MV-4-11 (cell line): Measurements from ENCODE around the gene BTBD2.

ENCODE experiments used
- DNase-seq: peaks from one replicate; lab custom pipeline; 2025; lab: John Stamatoyannopoulos, UW

The BTBD2 gene

GRCh38 chr19:2015608-2015950 lies at the start of gene BTBD2:
Gene BTBD2, minus strand, starts transcription at chr19:2015714. Its CDS starts 11 bp downstream, at chr19:2015703.
- peak; percentile 12 for DNase-seq

DNA sequence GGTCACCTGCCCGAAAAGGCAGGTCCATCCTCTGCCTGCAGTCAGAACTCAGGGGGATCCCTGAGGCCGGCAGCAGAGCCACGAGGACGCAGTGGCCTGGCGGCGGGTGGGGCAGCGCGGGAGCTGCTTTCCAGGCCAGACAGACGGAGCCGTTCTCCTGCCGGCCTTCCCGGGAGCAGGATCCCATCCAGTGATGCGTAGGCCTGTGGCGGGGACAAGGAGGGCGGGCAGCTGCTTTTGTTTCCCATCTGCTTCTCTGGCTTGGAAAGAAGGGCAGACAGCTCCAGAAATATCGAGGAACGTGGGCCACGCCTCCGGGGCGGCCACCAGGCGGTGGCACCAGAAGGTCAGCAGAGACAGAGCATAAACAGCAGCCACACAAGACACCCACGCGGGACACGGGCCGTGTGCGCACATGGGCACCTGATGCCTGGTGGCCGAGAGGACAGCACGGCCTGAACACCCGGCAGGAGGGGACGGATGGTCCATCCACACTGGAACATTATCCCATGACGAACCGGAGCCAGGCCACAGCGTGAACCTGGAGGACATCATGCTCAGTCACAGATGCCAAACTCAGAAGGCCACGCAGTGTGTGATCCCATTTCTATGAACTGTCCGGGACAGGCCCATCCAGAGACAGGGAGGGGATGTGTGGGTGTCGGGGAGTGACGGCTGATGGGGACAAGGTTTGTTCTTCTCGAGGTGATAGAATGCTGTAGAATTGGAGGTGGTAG lies 49.4 kb upstream of the BTBD2 start:
- no peak for DNase-seq

DNA sequence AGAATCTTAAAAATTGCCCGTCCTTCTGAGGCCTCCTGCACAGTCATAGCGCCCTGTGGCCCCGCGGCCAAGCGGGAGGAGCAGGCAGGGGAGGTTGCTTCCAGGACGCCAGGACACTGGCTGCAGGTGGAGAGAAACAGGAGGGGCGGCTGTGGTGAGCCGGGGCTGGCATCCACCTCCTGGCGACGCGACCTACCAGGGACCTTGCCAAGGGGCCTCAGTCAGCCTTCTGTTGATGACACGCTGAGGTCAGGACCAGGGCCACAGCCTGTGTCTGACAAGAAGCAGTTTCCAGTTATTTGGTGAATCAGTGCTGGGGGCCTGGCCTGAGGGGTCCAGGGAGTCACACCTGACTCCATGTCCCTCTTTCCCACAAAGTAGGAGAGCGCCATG lies 48.9 kb upstream of the BTBD2 start:
- no peak for DNase-seq

- no peak for DNase-seq
Observed at GRCh38 chr19:2063824-2064223, 48.3 kb upstream of the BTBD2 start.

DNA sequence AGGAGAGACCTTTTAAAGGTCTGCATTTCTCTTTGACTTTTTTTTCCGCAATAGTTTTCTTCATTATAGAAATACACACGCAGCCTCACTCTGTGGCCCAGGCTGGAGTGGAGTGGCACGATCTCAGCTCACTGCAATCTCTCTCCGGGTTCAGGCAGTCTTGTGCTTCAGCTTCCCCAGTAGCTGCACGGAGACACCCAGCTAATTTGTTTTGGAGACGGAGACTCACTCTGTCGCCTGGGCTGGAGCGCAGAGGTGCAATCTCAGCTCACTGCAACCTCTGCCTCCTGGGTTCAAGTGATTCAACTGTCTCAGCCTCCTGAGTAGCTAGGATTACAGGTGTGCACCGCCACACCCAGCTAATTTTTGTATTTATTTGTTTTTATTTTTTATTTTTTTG lies 47.3 kb upstream of the BTBD2 start:
- no peak for DNase-seq

DNA sequence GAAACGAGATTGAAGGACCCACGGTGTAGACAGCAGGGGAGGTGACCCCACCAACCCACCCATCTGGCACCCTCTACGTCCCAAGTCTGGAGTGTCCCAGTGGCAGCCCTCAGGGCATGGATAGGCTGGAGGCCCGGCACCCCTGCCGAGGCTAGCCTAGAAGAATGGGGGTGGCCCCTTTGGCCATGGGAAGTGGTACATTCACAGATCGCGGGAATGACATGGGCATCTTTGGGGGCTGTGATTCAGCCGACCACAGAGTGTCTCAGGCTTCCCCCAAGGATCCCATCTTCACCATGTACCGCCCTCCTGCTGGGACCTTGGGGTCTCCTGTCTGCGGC lies 46.8 kb upstream of the BTBD2 start:
- DNase-seq: no peak

DNA sequence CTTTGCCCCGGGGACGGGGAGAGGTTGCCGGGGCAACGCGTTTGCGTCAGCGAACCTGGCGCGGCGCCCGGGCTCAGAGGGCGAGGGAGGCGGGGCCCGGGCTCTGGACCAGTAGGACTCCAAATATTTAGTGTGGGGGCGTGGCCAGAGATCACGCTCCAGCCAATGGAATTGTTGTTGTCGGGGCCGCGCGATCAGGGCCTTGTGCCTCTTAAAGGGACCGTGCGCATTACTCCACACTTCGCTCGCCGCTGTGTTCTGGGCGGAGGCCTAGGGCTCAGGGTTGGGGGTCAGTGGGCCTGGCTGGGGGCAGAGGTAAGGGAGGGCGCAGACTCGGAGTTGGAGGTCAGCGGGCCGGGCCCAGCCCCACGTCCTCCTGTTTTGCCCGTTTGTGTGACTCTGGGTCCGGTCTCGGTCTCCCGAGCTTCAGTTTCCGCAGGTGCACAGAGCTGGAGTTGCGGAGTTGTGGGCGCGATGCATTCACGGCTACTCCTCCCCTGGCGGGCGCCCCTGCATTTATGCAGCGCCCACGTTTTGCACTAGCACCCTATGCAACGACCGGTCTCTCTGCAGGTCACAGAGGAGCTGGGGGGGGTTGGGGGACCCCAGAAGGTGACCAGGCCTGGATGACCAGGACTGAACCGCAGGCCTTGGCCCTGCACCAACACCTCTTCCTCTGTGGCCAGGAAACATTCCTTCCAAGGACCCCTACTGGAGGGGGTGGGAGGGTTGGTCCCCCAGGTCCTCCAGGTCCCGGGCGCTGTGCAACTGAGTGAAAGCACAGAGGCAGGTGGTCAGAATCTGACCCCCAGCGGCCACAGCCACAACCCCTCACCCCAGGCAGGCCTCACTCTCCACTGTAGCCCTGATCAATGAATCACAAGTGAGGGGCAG lies 46.2 kb upstream of the BTBD2 start:
- DNase-seq: peak; percentile 99

GRCh38 chr19:2060884-2061494 lies 45.5 kb upstream of the BTBD2 start:
- peak; percentile 64 for DNase-seq

GRCh38 chr19:2059422-2060201 lies 44.1 kb upstream of the BTBD2 start:
- DNase-seq: no peak

DNA sequence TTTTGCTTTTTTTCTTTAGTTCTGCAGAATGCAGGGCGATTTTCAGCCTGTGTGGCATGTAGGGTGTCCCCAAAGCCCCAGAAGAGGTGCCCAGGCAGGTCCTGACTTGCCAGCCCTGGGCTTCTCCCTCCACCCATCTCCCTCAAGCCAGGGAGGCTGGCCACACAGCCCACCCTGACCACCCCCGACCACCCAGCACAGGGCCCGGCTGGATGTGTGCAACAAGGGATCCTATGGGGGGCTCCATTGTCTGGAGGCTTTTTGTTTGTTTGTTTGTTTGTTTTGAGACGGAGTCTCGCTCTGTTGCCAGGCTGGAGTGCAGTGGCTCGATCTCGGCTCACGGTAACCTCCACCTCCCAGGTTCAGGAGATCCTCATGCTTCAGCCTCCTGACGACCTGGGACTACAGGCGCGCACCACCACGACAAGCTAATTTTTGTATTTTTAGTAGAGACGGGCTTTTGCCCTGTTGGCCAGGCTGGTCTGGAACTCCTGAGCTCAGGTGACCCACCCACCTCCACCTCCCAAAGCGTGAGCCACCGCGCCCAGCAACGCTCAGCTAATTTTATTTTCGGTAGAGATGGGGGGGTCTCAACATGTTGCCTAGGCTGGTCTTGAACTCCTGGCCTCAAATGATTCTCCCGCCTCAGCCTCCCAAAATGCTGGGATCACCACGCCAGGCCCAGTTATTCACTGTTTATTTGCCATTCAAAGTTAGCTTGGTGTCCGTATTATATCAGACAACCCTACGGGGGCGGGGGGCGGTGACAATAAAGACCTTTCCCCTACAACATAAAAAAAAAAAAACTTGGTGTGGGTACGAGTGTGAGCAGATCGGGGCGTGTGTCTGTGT lies 43.3 kb upstream of the BTBD2 start:
- DNase-seq: no peak

GRCh38 chr19:2057484-2058469 lies 42.3 kb upstream of the BTBD2 start:
- no peak for DNase-seq

- no peak for DNase-seq
Observed at GRCh38 chr19:2056837-2057192, 41.3 kb upstream of the BTBD2 start.

DNA sequence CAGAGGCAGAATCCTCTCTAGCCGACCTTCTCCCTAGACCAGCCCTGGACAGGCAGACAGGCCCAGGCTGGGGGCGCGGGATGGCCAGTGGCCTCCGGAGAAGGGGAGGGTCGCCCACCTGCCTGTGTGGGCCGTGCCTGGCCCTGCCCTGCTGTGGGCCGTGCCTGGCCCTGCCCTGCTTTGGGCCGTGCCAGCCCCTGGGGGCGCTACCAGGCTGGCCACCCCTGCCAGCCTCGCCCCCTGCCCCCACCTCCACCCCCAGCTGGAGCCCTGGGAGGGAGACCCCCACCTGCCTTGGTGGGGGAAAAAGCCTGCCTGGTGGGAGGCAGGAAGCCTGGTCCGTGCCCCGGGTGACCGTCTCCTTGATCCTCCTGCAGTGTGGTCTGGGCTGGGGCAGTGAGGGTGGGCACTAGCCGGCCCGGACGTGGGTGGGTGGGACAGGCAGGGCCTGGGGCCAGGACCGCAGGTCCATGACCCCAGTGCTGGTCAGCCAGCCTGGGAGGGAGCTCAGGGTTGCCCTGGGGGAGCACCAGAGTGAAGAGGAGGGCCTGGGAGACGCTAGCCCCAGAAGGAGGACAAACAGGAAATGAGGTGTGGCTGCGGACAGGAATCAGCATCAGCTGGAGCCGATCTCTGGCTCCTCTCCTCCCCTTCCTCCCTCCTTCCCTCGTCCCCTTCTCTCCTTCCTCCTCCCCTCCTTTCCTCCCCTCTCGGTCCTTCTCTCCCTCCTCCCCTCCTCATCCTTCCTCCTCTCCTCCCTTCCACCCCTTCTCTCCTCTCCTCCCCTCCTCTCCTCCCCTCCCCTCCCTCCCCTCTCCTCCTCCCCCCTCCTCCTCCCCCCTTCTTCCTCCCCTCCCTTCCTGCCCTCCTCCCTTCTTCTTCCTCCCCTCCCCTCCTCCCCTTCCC lies 40.7 kb upstream of the BTBD2 start:
- DNase-seq: no peak

- DNase-seq: no peak
Observed at GRCh38 chr19:2054763-2055162, 39.2 kb upstream of the BTBD2 start.

DNA sequence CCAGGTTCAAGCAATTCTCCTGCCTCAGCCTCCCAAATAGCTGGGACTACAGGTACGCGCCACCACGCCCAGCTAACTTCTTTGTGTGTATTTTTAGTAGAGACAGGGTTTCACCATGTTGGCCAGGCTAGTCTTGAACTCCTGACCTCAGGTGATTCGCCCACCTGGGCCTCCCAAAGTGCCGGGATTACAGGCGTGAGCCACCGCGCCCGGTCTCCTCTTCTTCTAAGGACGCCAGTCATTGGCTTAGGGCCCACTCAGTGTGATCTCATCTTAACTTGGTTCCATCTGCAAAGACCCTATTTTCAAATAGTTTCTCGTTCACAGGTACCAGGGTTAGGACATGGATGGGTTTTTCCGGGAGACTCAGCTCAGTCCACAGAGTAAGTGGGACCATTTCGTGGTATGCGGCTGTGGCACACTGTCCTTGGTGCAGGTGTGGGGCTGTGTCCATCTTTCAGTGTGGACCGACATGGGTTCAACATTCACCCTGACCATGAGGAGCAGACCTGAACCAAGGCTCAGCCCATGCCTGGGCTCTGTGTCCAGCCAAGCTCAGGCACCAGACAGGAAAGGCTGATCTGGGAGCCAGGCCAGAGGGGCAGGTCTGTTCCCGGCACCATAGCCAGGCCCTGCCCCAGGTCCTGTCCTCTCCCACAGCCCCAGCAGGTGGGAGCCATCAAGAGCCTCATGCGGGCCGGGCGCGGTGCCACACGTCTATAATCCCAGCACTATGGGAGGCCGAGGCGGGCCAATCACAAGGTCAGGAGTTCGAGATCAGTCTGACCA lies 38.3 kb upstream of the BTBD2 start:
- DNase-seq: no peak

GRCh38 chr19:2051773-2052704 lies 36.5 kb upstream of the BTBD2 start:
- DNase-seq: peak; percentile 25
